ENCODE measurements around the gene SRGAP2C.
"Not testable (repeated sequence)": the region's sequence is repeated elsewhere in the genome, so short reads cannot be mapped to it uniquely, and the experiment has no call there.

Gene SRGAP2C

GRCh38 chr1:121389895-121390560 is 205.3 kb downstream of the SRGAP2C start:
- H3K4me1 ChIP-seq; in situ Hi-C loops (cut with MboI; ENCODE audit: low sequenced_read_pairs); DNase-seq (ENCODE audit: low spot score in 2 of 2); H3K4me3 ChIP-seq; H3K27me3 ChIP-seq (ENCODE audit: low read depth); H3K36me3 ChIP-seq (replicated peaks); H3K9me3 ChIP-seq: not testable (repeated sequence)

DNA sequence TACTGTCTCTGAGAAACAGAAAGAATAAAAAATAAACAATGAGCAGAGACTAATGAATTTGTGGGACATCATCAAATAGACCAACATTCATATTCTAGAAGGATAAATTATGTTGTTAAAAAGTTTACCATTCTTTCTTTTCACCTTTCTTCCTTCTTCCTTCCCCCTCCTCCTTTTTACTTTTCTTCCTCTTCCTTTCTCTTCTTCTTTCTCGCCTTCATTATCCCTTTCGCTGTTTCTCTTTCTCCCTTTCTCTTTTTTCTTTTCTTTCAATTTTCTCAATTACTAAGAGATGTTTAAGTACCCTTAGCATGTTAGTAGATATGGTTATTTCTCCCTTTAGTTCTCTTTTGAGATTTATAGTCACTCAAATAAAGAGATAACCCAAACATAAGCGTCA is 207.4 kb downstream of the SRGAP2C start:
- in situ Hi-C loops (cut with MboI; ENCODE audit: low sequenced_read_pairs); H3K36me3 ChIP-seq (replicated peaks); H3K4me1 ChIP-seq; H3K9me3 ChIP-seq; H3K4me3 ChIP-seq; H3K27me3 ChIP-seq (ENCODE audit: low read depth); DNase-seq (ENCODE audit: low spot score in 2 of 2): not testable (repeated sequence)

DNA sequence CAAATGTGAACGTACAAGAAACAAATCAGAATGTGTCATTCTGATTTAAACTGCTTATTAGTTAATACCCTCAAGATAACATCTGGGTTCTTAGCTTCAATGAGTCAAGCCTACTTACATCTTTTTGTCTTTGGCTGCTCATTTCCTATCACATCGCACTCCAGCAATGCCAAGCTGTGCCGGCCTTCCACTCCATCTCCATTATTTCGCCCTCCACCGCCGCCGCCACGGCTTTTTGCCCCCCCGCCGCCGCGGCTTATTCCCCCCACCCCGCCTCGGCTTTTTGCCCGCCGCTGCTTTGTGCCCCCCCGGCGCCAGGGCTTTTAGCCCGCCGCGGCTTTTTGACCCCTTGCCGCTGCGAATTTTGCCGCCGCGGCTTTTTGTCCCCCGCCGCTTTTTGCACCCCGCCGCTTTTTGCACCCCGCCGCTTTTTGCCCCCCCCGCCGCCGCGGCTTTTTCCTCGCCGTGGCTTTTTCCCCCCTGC is 211.0 kb downstream of the SRGAP2C start:
- peak overlapping the region; percentile 38 for H3K4me3 ChIP-seq
- H3K27me3 ChIP-seq (ENCODE audit: low read depth); in situ Hi-C loops (cut with MboI; ENCODE audit: low sequenced_read_pairs); H3K4me1 ChIP-seq; H3K9me3 ChIP-seq; H3K36me3 ChIP-seq (replicated peaks): not testable (repeated sequence)
- peak in 1 of 2 experiments; percentile 32 for DNase-seq (ENCODE audit: low spot score in 2 of 2)

- in situ Hi-C loops (cut with MboI; ENCODE audit: low sequenced_read_pairs); H3K4me1 ChIP-seq; H3K27me3 ChIP-seq (ENCODE audit: low read depth); H3K36me3 ChIP-seq (replicated peaks); H3K9me3 ChIP-seq: not testable (repeated sequence)
- DNase-seq (ENCODE audit: low spot score in 2 of 2), result peak in 1 of 2 experiments; percentile 27
- H3K4me3 ChIP-seq, result peak overlapping the region; percentile 38
Observed at GRCh38 chr1:121396335-121397081, 211.7 kb downstream of the SRGAP2C start.

DNA sequence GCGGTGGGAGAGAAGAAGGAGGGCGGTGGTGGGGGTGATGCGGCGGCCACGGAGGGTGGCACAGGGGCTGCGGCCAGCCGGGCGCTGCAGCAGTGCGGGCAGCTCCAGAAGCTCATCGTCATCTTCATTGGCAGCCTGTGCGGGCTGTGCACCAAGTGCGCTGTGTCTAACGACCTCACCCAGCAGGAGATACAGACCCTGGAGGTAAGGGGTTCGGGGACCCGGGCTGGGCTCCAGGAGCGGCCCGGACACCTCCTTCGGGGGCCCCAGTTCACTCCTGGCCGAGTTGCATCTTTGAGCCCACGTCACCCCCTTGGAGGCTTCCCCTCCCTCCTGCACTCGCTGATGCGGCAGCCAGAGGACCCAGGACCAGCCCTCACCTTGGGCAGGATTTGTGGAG is 212.3 kb downstream of the SRGAP2C start:
- DNase-seq (ENCODE audit: low spot score in 2 of 2); H3K36me3 ChIP-seq (replicated peaks); H3K9me3 ChIP-seq; H3K27me3 ChIP-seq (ENCODE audit: low read depth); in situ Hi-C loops (cut with MboI; ENCODE audit: low sequenced_read_pairs); H3K4me1 ChIP-seq: not testable (repeated sequence)
- peak overlapping the region; percentile 38 for H3K4me3 ChIP-seq

DNA sequence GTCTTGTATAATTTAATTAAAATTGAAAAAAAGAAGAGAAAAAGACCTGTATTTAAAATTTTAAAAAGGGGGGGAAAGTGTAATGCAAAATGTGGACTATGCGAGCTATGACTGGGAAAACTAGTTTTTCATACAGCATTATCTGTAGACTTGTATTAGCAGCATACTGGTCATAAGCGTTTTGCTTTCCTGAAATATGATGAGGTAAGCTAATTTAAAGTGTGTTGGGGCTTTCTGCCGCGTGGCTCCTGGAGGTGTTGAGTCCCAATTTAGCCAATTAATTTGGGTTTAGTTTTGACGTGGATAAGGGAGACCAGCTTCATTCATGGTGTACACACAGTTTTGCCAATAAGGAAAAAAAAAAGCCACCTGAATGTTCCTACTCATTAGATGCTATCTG is 214.4 kb downstream of the SRGAP2C start:
- DNase-seq (ENCODE audit: low spot score in 2 of 2); H3K9me3 ChIP-seq; H3K4me3 ChIP-seq; H3K36me3 ChIP-seq (replicated peaks); in situ Hi-C loops (cut with MboI; ENCODE audit: low sequenced_read_pairs); H3K4me1 ChIP-seq; H3K27me3 ChIP-seq (ENCODE audit: low read depth): not testable (repeated sequence)

DNA sequence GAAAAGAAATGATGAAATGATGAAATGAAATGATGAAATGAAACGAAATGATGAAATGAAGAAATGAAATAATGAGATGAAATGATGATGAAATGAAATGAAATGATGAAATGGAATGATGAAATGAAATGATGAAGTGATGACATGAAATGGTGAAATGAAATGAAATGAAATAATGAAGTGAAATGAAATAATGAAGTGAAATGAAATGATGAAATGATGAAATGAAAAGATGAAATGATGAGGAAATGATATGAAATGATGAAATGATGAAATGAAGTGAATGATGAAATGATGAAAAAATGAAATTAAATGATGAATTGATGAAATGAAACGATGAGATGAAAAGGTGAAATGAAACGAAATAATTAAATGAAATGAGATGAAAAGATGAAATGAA is 215.3 kb downstream of the SRGAP2C start:
- in situ Hi-C loops (cut with MboI; ENCODE audit: low sequenced_read_pairs); H3K27me3 ChIP-seq (ENCODE audit: low read depth); H3K36me3 ChIP-seq (replicated peaks); H3K9me3 ChIP-seq; H3K4me3 ChIP-seq; DNase-seq (ENCODE audit: low spot score in 2 of 2); H3K4me1 ChIP-seq: not testable (repeated sequence)

DNA sequence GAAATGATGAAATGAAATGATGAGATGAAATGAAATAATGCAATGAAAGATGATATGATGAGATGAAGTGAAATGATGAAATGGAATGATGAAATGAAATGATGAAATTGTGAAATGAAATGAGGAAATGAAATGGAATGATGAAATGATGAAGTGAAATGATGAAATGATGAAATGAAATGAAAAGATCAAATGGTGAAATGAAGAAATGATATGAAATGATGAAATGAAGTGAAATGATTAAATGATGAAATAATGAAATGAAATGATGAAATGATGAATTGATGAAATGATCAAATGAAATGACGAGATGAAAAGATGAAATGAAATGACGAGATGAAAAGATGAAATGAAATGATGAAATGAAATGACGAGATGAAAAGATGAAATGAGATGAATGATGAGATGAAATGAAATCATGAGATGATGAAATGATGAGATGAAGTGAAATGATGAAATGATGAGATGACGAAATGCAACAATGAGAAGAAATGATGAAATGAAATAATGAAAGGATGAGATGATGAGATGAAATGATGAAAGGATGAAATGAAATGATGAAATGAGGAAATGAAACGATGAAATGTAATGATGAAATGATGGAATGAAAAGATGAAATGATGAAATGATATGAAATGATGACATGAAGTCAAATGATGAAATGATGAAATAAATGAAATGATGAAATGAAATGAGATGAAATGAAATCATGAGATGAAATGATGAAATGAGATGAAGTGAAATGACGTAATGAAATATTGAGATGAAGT is 216.0 kb downstream of the SRGAP2C start:
- not testable (repeated sequence) for H3K36me3 ChIP-seq (replicated peaks)

DNA sequence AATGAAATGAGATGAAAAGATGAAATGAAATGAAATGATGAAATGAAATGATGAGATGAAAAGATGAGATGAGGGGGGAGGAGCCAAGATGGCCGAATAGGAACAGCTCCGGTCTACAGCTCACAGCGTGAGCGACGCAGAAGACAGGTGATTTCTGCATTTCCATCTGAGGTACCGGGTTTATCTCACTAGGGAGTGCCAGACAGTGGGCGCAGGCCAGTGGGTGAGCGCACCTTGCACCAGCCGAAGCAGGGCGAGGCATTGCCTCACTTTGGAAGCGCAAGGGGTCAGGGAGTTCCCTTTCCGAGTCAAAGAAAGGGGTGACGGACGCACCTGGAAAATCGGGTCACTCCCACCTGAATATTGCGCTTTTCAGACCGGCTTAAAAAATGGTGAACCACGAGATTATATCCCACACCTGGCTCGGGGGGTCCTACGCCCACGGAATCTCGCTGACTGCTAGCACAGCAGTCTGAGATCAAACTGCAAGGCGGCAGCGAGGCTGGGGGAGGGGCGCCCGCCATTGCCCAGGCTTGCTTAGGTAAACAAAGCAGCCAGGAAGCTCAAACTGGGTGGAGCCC is 216.7 kb downstream of the SRGAP2C start:
- DNase-seq (ENCODE audit: low spot score in 2 of 2); H3K27me3 ChIP-seq (ENCODE audit: low read depth); in situ Hi-C loops (cut with MboI; ENCODE audit: low sequenced_read_pairs); H3K36me3 ChIP-seq (replicated peaks); H3K4me3 ChIP-seq; H3K9me3 ChIP-seq; H3K4me1 ChIP-seq: not testable (repeated sequence)

More for the DNA sequence above, 216.0 kb downstream of the SRGAP2C start:
- DNase-seq (ENCODE audit: low spot score in 2 of 2); H3K27me3 ChIP-seq (ENCODE audit: low read depth); H3K4me1 ChIP-seq; H3K9me3 ChIP-seq; in situ Hi-C loops (cut with MboI; ENCODE audit: low sequenced_read_pairs); H3K4me3 ChIP-seq: not testable (repeated sequence)

DNA sequence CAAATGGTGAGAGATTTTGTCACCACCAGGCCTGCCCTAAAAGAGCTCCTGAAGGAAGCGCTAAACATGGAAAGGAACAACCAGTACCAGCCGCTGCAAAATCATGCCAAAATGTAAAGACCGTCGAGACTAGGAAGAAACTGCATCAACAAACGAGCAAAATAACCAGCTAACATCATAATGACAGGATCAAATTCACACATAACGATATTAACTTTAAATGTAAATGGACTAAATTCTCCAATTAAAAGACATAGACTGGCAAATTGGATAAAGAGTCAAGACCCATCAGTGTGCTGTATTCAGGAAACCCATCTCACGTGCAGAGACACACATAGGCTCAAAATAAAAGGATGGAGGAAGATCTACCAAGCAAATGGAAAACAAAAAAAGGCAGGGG is 218.5 kb downstream of the SRGAP2C start:
- H3K27me3 ChIP-seq (ENCODE audit: low read depth); H3K4me1 ChIP-seq; H3K4me3 ChIP-seq; in situ Hi-C loops (cut with MboI; ENCODE audit: low sequenced_read_pairs); H3K9me3 ChIP-seq; H3K36me3 ChIP-seq (replicated peaks); DNase-seq (ENCODE audit: low spot score in 2 of 2): not testable (repeated sequence)

GRCh38 chr1:121408354-121408753 is 223.6 kb downstream of the SRGAP2C start:
- DNase-seq (ENCODE audit: low spot score in 2 of 2), result no peak
- no peaks in the 10 kb centered on the region for H3K36me3 ChIP-seq (replicated peaks)
- H3K9me3 ChIP-seq, result no peaks in the 10 kb centered on the region
- in situ Hi-C loops (cut with MboI; ENCODE audit: low sequenced_read_pairs), result no loop called here
- no peaks in the 10 kb centered on the region for H3K4me1 ChIP-seq
- H3K4me3 ChIP-seq, result no peak overlapping the region
- H3K27me3 ChIP-seq (ENCODE audit: low read depth), result no peaks in the 10 kb centered on the region

DNA sequence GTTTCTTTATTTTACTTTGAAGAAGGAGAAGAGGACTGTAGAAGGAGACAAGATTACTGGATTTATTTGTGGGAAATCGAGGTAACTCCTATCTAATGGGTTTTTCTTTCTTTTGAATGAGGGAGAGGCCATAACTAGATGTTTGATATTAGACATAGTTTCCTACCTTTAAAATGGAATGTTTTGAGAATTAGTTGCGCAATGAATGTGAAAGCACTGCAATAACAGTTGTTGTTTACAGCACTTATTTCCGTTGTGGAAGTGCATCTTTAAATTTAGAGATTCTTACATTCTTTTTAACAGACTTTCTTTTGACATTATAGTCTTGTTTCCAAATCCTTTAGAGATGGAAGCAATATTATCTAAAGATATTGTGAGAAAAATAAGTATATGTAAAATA is 229.0 kb downstream of the SRGAP2C start:
- in situ Hi-C loops (cut with MboI; ENCODE audit: low sequenced_read_pairs), result no loop called here
- Histone ChIP-seq H3K36me3 (replicated peaks) (no peaks in the 10 kb centered on the region), H3K4me1 (no peaks in the 10 kb centered on the region), H3K4me3 (no peak overlapping the region), H3K27me3 (ENCODE audit: low read depth) (no peaks in the 10 kb centered on the region), H3K9me3 (no peaks in the 10 kb centered on the region)
- no peak for DNase-seq (ENCODE audit: low spot score in 2 of 2)

- no peaks in the 10 kb centered on the region for H3K27me3 ChIP-seq (ENCODE audit: low read depth)
- H3K4me3 ChIP-seq, result no peak overlapping the region
- DNase-seq (ENCODE audit: low spot score in 2 of 2), result no peak
- H3K9me3 ChIP-seq, result no peaks in the 10 kb centered on the region
- in situ Hi-C loops (cut with MboI; ENCODE audit: low sequenced_read_pairs), result no loop called here
- H3K36me3 ChIP-seq (replicated peaks), result no peaks in the 10 kb centered on the region
- H3K4me1 ChIP-seq, result no peaks in the 10 kb centered on the region
Observed at GRCh38 chr1:121414905-121415304, 230.1 kb downstream of the SRGAP2C start.

Measured in HAP-1 (cell line).